Cortex of kidney (tissue), 1 donor: ENCODE data around the gene IFNA7.
"Not testable (repeated sequence)": the region's sequence is repeated elsewhere in the genome, so short reads cannot be mapped to it uniquely, and the experiment has no call there.

Experiments
- DNase-seq: peaks from one replicate; lab custom pipeline; 2025; lab: John Stamatoyannopoulos, UW

IFNA7 gene

DNA sequence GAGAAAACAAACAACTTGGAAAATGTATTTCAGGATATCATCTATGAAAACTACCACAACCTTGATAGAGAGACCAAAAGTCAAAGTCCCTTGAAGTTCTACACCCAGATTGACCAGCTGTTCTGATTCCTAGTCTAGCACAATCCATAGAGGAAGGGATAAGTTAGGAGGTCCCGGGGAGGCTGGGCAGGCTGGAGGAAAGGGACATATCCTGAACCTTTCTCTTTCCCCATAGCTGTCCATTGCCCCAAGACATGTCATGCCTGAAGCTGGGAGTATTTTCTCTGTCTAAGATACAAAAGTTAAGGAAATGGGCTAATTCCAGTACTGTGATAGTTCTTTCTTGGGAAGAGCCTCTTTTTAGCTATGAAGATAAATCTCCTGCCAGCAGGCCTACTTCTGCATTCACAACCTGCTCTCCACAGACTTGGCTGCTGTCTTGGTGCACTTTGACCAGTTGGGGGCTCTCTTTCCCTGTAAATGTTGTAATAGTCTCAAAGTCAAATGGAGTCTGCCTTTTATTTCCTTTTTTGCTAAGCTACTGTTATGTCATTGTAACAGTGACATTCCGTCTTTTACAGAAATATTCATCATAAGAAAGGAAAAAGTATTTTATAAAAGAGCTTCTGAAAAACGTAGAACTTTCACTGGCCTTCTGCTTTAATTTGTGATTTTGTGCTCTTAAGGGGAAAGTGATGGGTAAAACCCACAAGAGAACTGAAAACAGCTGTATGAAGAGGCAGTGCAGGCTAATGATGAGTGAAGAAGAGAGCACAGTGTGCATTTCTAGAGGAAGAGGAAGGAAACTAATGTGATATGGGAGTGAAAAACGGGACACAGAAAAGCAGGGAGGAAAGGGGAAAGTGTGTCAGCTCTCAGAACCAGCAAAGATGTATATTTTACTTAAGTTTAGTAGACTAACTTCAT lies 18.9 kb downstream of the IFNA7 start:
- not testable (repeated sequence) for DNase-seq

DNA sequence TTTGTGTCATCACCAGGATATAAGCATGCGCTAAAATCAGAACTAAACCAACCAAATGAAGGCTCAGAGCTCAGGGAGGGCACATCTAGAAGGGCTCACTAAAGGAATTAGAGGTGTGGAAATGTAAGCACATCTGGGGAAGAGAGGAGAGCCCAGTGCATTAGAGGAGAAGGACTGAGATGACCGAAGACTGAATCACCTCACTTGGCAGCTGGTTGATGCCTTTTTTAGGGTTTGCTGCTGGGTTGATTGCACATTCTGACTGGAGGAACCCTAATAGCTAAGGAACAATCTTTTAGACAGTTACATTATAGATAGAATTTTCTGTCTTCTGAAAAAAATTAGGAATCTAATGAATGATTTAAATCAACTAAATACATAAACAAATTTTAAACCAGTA lies 27.3 kb downstream of the IFNA7 start:
- DNase-seq, result no peak

- DNase-seq, result no peak
Measured at GRCh38 chr9:21172156-21172555, 29.8 kb downstream of the IFNA7 start.

- no peak for DNase-seq
Measured at GRCh38 chr9:21171351-21171750, 30.7 kb downstream of the IFNA7 start.

DNA sequence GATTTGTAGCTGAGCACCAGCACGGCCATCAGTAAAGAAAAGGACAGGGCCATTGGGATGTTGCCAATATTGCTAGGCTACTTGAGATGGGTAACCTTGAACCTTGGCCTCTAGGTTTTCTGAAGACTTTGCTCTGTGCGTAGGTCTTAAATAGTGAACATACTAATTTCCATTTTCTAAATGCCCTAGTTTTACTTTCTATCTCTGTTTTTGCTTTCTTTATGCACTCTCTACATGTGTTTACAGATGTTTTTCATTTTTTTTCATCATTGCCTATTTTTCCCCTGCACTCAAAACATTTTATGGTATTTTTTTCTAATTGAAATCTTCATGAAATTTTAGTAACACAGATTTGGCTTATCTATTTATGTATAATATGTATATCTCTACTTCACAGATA lies 35.4 kb downstream of the IFNA7 start, which contains the start of gene IFNA21:
IFNA21 (minus strand) TSS at position 101 of the 400 bp plus-strand sequence; CDS start at position 53, 48 bp downstream.
- not testable (repeated sequence) for DNase-seq

DNA sequence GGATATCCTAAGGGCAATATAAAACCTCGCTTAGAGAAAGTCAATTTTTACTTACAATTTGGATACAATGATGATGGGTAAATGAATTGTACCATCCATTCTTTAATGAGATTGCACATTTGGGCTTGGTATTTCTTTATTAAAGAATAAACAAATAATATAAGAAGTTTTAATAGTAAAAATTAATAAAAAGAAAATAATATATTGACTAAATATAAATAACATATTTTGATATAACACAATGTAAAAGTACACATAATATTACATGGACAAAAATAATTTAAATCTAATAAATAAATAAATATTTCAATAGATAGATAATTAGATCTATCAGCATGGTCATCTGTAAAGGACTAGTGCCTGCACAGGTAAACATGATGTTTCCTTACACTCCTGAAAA lies 36.5 kb downstream of the IFNA7 start:
- no peak for DNase-seq

- DNase-seq, result no peak
Measured at GRCh38 chr9:21160178-21160577, 41.8 kb downstream of the IFNA7 start.

DNA sequence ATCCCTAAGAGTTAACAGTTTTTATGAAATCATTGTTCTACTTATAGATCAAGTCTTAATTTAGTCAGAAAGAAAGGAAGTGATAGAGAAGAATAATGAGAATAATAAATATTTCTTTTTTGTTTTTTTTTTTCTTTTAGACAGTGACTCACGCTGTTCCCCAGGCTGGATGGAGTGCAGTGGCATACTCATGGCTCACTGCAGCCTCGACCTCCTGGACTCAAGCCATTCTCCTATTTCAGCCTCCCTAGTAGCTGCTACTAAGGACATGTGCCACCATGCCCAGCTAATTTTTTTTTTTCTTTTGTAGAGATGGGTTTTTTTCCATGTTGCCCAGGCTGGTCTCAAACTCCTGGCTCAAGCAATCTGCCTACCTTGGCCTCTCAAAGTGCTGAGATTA lies 46.5 kb downstream of the IFNA7 start:
- no peak for DNase-seq

DNA sequence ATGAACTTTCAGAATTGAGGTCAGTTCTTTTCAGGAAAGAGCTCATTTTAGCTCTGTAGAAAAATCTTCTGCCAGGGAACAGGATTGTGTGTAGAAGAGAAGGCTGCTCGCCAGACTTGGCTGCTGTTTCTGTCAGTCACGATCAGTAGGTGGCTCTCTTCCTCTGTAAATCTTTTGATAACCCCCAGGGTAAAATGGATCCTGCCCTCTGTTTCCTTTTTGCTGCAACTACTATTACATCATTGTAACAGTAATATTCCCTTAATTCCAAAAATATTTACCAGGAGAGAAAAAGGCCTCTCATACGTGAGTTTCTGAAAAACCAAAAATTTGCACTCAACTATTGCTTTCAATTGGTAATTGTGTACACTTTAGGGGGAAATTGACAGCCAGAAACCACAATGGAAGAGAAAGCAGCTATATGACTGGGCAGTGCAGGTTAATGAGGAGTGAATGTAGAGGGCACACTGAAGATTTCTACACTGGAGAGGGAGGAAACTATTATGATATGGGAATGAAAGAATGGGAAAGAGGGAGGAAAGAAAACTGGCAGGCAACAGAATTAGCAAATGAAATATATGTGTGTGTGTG lies 47.9 kb downstream of the IFNA7 start:
- no peak for DNase-seq

DNA sequence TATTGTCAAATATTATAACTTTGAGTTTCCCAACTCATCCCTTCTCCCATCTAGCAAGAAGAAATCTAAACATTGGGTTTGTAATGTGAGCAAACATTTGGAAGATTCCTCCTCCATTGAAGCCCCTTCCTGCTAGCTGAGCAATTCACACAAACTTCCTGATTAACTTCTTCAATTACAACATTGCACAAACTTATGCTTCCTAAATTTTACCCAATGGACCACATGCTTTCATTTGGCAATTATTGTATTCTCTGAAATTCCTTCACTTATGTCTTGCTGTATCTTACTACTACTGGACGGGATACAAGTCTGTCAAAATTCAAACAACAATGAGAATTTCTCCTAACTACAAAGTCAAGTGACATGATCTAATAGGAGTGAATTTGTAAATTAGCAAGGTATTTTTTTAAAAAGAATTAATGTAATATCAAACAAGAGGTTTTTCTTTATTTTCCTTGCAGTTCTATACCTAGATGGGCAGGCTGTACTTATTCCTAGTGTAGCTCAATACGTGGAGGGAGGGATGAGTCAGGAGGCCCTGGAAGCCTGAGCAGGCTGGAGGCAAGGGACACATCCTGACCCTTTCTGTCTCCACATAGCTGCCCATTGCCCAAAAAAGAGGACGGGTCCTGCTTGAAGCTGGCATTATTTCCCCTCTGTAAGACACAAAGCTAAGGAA lies 48.5 kb downstream of the IFNA7 start:
- DNase-seq, result no peak
